ENCODE results near the gene TRA2B.

Gene TRA2B

GRCh38 chr3:185948292-185948691 lies 10.5 kb upstream of the TRA2B start:
- no peak overlapping the region for H3K4me2 ChIP-seq (ENCODE audit: low read length)
- H3K4me3 ChIP-seq (ENCODE audit: low read depth, low read length): no peak overlapping the region
- no peak for TF ChIP-seq CTCF (IDR thresholded peaks at IDR 0.05)
- H3K79me2 ChIP-seq: no peaks in the 10 kb centered on the region
- H3K27me3 ChIP-seq (ENCODE audit: control insufficient read depth, insufficient read depth, low read length): no peaks in the 10 kb centered on the region
- H3K9ac ChIP-seq: no peak overlapping the region
- H3K36me3 ChIP-seq (ENCODE audit: control insufficient read depth, insufficient read depth, low read length): no peaks in the 10 kb centered on the region
- no peak overlapping the region for H3K27ac ChIP-seq
- no peaks in the 10 kb centered on the region for H3K9me3 ChIP-seq (ENCODE audit: control insufficient read depth, low read length)
- no peak overlapping the region for H2AFZ ChIP-seq
- H3K4me1 ChIP-seq: peaks cover 4% of the 10 kb centered on the region

GRCh38 chr3:185943760-185944106 lies 5.9 kb upstream of the TRA2B start:
- Histone ChIP-seq H3K79me2 (no peaks in the 10 kb centered on the region), H3K27me3 (ENCODE audit: control insufficient read depth, insufficient read depth, low read length) (no peaks in the 10 kb centered on the region), H3K9me3 (ENCODE audit: control insufficient read depth, low read length) (no peaks in the 10 kb centered on the region), H3K9ac (no peak overlapping the region), H3K4me1 (peaks cover 8% of the 10 kb centered on the region), H2AFZ (peak overlapping the region; percentile 69), H3K27ac (no peak overlapping the region), H3K4me3 (ENCODE audit: low read depth, low read length) (no peak overlapping the region), H3K36me3 (ENCODE audit: control insufficient read depth, insufficient read depth, low read length) (no peaks in the 10 kb centered on the region), H3K4me2 (ENCODE audit: low read length) (no peak overlapping the region)
- TF ChIP-seq CTCF (IDR thresholded peaks at IDR 0.05): no peak

GRCh38 chr3:185942907-185943759 lies 5.3 kb upstream of the TRA2B start:
- Histone ChIP-seq H3K4me2 (ENCODE audit: low read length) (peak overlapping the region; percentile 48), H3K4me1 (peaks cover 8% of the 10 kb centered on the region), H3K4me3 (ENCODE audit: low read depth, low read length) (no peak overlapping the region), H3K79me2 (no peaks in the 10 kb centered on the region), H3K36me3 (ENCODE audit: control insufficient read depth, insufficient read depth, low read length) (no peaks in the 10 kb centered on the region), H3K27me3 (ENCODE audit: control insufficient read depth, insufficient read depth, low read length) (no peaks in the 10 kb centered on the region), H3K27ac (peak overlapping the region; percentile 11), H2AFZ (peak overlapping the region; percentile 69), H3K9me3 (ENCODE audit: control insufficient read depth, low read length) (no peaks in the 10 kb centered on the region), H3K9ac (no peak overlapping the region)
- peak; percentile 99 for TF ChIP-seq CTCF (IDR thresholded peaks at IDR 0.05)

- Histone ChIP-seq H2AFZ (no peak overlapping the region), H3K9ac (no peak overlapping the region), H3K9me3 (ENCODE audit: control insufficient read depth, low read length) (no peaks in the 10 kb centered on the region), H3K27ac (no peak overlapping the region), H3K36me3 (ENCODE audit: control insufficient read depth, insufficient read depth, low read length) (no peaks in the 10 kb centered on the region), H3K27me3 (ENCODE audit: control insufficient read depth, insufficient read depth, low read length) (no peaks in the 10 kb centered on the region), H3K4me2 (ENCODE audit: low read length) (no peak overlapping the region), H3K4me1 (peaks cover 8% of the 10 kb centered on the region), H3K79me2 (peaks cover 4% of the 10 kb centered on the region), H3K4me3 (ENCODE audit: low read depth, low read length) (no peak overlapping the region)
- TF ChIP-seq CTCF (IDR thresholded peaks at IDR 0.05): no peak
Measured at GRCh38 chr3:185942396-185942795, 4.6 kb upstream of the TRA2B start.

- no peak for TF ChIP-seq CTCF (IDR thresholded peaks at IDR 0.05)
Measured at GRCh38 chr3:185940951-185941350, 3.1 kb upstream of the TRA2B start.

More at GRCh38 chr3:185940951-185941350, 3.1 kb upstream of the TRA2B start:
- Histone ChIP-seq H3K27me3 (ENCODE audit: control insufficient read depth, insufficient read depth, low read length) (no peaks in the 10 kb centered on the region), H2AFZ (no peak overlapping the region), H3K4me3 (ENCODE audit: low read depth, low read length) (no peak overlapping the region), H3K27ac (no peak overlapping the region), H3K4me2 (ENCODE audit: low read length) (no peak overlapping the region), H3K36me3 (ENCODE audit: control insufficient read depth, insufficient read depth, low read length) (no peaks in the 10 kb centered on the region), H3K79me2 (peaks cover 18% of the 10 kb centered on the region), H3K4me1 (peaks cover 8% of the 10 kb centered on the region), H3K9me3 (ENCODE audit: control insufficient read depth, low read length) (no peaks in the 10 kb centered on the region), H3K9ac (no peak overlapping the region)
